Fibroblast of the conjunctiva (primary cell): ENCODE measurements around the gene KCTD12.

Source experiments
- DNase-seq: peaks from one replicate; pipeline ENCODE4 v3.0.0-alpha.2; 2010; ENCODE audit warnings: low read depth

Gene KCTD12

GRCh38 chr13:76853921-76854608 lies 32.1 kb downstream of the KCTD12 start:
- no peak for DNase-seq

- DNase-seq: no peak
Measured at GRCh38 chr13:76853481-76853880, 32.7 kb downstream of the KCTD12 start.

- no peak for DNase-seq
Measured at GRCh38 chr13:76852986-76853385, 33.2 kb downstream of the KCTD12 start.

- DNase-seq: no peak
Measured at GRCh38 chr13:76851961-76852360, 34.2 kb downstream of the KCTD12 start.

- DNase-seq: no peak
Measured at GRCh38 chr13:76849493-76849892, 36.7 kb downstream of the KCTD12 start.

GRCh38 chr13:76848596-76848995 lies 37.6 kb downstream of the KCTD12 start:
- peak; percentile 35 for DNase-seq

- DNase-seq: no peak
Measured at GRCh38 chr13:76846363-76846762, 39.8 kb downstream of the KCTD12 start.

- no peak for DNase-seq
Measured at GRCh38 chr13:76845865-76846264, 40.3 kb downstream of the KCTD12 start.

GRCh38 chr13:76845367-76845766 lies 40.8 kb downstream of the KCTD12 start:
- no peak for DNase-seq

GRCh38 chr13:76837801-76838200 lies 48.4 kb downstream of the KCTD12 start:
- DNase-seq: no peak

- DNase-seq: no peak
Measured at GRCh38 chr13:76836311-76836710, 49.9 kb downstream of the KCTD12 start.

- DNase-seq: no peak
Measured at GRCh38 chr13:76833441-76833954, 52.7 kb downstream of the KCTD12 start.

GRCh38 chr13:76832258-76832988 lies 53.8 kb downstream of the KCTD12 start:
- DNase-seq: no peak

- DNase-seq: no peak
Measured at GRCh38 chr13:76830805-76831204, 55.4 kb downstream of the KCTD12 start.
